A673 (cell line): Measurements from ENCODE around the gene PTPN22. TPM values are rescaled to one million over a fixed set of nuclear protein-coding genes. Genes with fewer than 3 reads are reported as not detected.

ENCODE experiments used
- BruUV-seq: library from RNA; stranded (reverse); fragments of 400-500 nt; replicated peaks from 2 replicates; lab custom pipeline; 2021; lab: Mats Ljungman, UMichigan
- CTCF ChIA-PET: fragments of 300-600 bp; sonication (Branson Sonifier 250); formaldehyde crosslinking; loops from one replicate; lab custom pipeline; 2022; ENCODE audit warnings: antibody characterized with exemption; lab: Charles Lee
- POLR2A ChIA-PET: fragments of 300-600 bp; sonication (Branson Sonifier 250); formaldehyde crosslinking; loops from one replicate; lab custom pipeline; 2022; ENCODE audit warnings: antibody characterized with exemption; ENCODE audit not compliant: low non-redundant PET; lab: Charles Lee
- DNase-seq: peaks from one replicate; pipeline ENCODE4 v3.0.0-alpha.2; 2015; ENCODE audit warnings: low spot score
- H3K27ac ChIP-seq: fragments of 200-600 bp; sonication (generic); 2 replicates; pipeline ENCODE4 v1.5.1; 2016; ENCODE audit warnings: mixed run types, low read depth, mild to moderate bottlenecking, mixed read lengths, antibody characterized with exemption, low read length; ENCODE audit not compliant: poor library complexity, severe bottlenecking
- H3K27me3 ChIP-seq: fragments of 200-600 bp; sonication (generic); replicated peaks from 2 replicates; pipeline ENCODE4 v1.6.1; 2017; ENCODE audit warnings: mixed run types, low read depth, mild to moderate bottlenecking, mixed read lengths, antibody characterized with exemption, low read length; ENCODE audit not compliant: insufficient read depth, poor library complexity
- H3K36me3 ChIP-seq: fragments of 200-600 bp; sonication (generic); 2 replicates; pipeline ENCODE4 v1.6.1; 2016; ENCODE audit warnings: mixed run types, mild to moderate bottlenecking, mixed read lengths, antibody characterized with exemption, low read length; ENCODE audit not compliant: insufficient read depth, poor library complexity, severe bottlenecking
- H3K4me1 ChIP-seq: fragments of 200-600 bp; sonication (generic); 2 replicates; pipeline ENCODE4 v1.6.1; 2017; ENCODE audit warnings: mixed run types, mild to moderate bottlenecking, mixed read lengths, antibody characterized with exemption, low read length; ENCODE audit not compliant: insufficient read depth, poor library complexity, severe bottlenecking
- H3K4me3 ChIP-seq: fragments of 200-600 bp; sonication (generic); 2 replicates; pipeline ENCODE4 v1.5.1; 2016; ENCODE audit warnings: low read depth, mixed run types, mild to moderate bottlenecking, mixed read lengths, low read length; ENCODE audit not compliant: poor library complexity, severe bottlenecking
- H3K9me3 ChIP-seq: fragments of 200-600 bp; sonication (generic); 2 replicates; pipeline ENCODE4 v1.6.1; 2016; ENCODE audit warnings: mixed run types, low read depth, mild to moderate bottlenecking, mixed read lengths, antibody characterized with exemption, low read length; ENCODE audit not compliant: poor library complexity, severe bottlenecking
- CTCF ChIP-seq: fragments of 300-800, 200-600 bp; sonication (generic); conservative IDR thresholded peaks from 2 replicates; pipeline ENCODE4 v1.5.1; 2017; ENCODE audit warnings: low read depth, mild to moderate bottlenecking, antibody characterized with exemption, low read length, moderate library complexity, mixed read lengths
- EZH2 ChIP-seq: fragments of 200-600 bp; sonication (generic); IDR thresholded peaks from 2 replicates; pipeline ENCODE4 v1.6.1; 2017; ENCODE audit warnings: borderline replicate concordance, low read depth, mild to moderate bottlenecking, mixed read lengths, antibody characterized with exemption, low read length; ENCODE audit not compliant: poor library complexity, severe bottlenecking
- intact Hi-C: fragments of 100-400 bp; cut with micrococcal nuclease; formaldehyde crosslinking; loops from one replicate; pipeline ENCODE4 v1.10.0; 2022; ENCODE audit not compliant: unreplicated experiment
- total RNA-seq: library from RNA; stranded (reverse); gene quantifications from 2 replicates; pipeline ENCODE4 v1.2.3, GENCODE V29; 2021

PTPN22 gene
- total RNA-seq, 1 experiment from 2014 or later: 0.26 TPM

GRCh38 chr1:113899111-113899510 lies 27.6 kb upstream of the PTPN22 start:
- intact Hi-C loops: no loop called here
- H3K4me3 ChIP-seq: no peak overlapping the region
- no peaks in the 10 kb centered on the region for H3K9me3 ChIP-seq
- no peaks in the 10 kb centered on the region for H3K27me3 ChIP-seq
- H3K4me1 ChIP-seq: peaks cover 10% of the 10 kb centered on the region
- no peak for DNase-seq
- peaks cover 85% of the 10 kb centered on the region for H3K36me3 ChIP-seq
- no peak overlapping the region for H3K27ac ChIP-seq
- CTCF ChIA-PET: interaction anchor here (0.7 kb wide), 1 partner anchor 247 kb away, joined by 3 read pairs; no protein-coding TSS in a partner anchor
- POLR2A ChIA-PET: no interaction called here
- TF ChIP-seq EZH2: no peak
- no peak for TF ChIP-seq CTCF
- BruUV-seq: no TSS peak

- Histone ChIP-seq H3K27me3 (no peaks in the 10 kb centered on the region), H3K9me3 (no peaks in the 10 kb centered on the region), H3K4me1 (peaks cover 4% of the 10 kb centered on the region), H3K4me3 (no peak overlapping the region), H3K36me3 (peaks cover 86% of the 10 kb centered on the region), H3K27ac (no peak overlapping the region)
- POLR2A ChIA-PET: no interaction called here
- no peak for DNase-seq
- intact Hi-C loops: no loop called here
- TF ChIP-seq CTCF (no peak), EZH2 (no peak)
- BruUV-seq: no TSS peak
- CTCF ChIA-PET: interaction anchor here (0.7 kb wide), 1 partner anchor 248 kb away, joined by 3 read pairs; no protein-coding TSS in a partner anchor
Observed at GRCh38 chr1:113898241-113898814, 26.8 kb upstream of the PTPN22 start.

GRCh38 chr1:113895961-113896360 lies 24.4 kb upstream of the PTPN22 start:
- BruUV-seq: no TSS peak
- DNase-seq: no peak
- H3K4me3 ChIP-seq: no peak overlapping the region
- H3K4me1 ChIP-seq: peaks cover 19% of the 10 kb centered on the region
- H3K36me3 ChIP-seq: peaks cover 66% of the 10 kb centered on the region
- CTCF ChIA-PET: no interaction called here
- TF ChIP-seq EZH2: no peak
- TF ChIP-seq CTCF: no peak
- H3K9me3 ChIP-seq: no peaks in the 10 kb centered on the region
- no peaks in the 10 kb centered on the region for H3K27me3 ChIP-seq
- intact Hi-C loops: no loop called here
- POLR2A ChIA-PET: no interaction called here
- H3K27ac ChIP-seq: no peak overlapping the region
